A375 (cell line): ENCODE results near the gene PHC1. TPM values are rescaled to one million over a fixed set of nuclear protein-coding genes. Genes with fewer than 3 reads are reported as not detected.

ENCODE experiments used
- total RNA-seq: library from RNA; depleted of rRNA; stranded (reverse); fragments of >200 nt; shearing (Covaris generic); gene quantifications from 2 replicates; pipeline ENCODE4 v1.2.3, GENCODE V29; 2014; rRNA removed

PHC1 gene
- 30.2 and 33.0 TPM in 2 replicates for total RNA-seq

GRCh38 chr12:8914033-8914715 lies at the start of gene PHC1:
Gene PHC1 (plus strand): TSS chr12:8914509. CDS start chr12:8917678, 3,169 bp downstream.

GRCh38 chr12:8949342-8950220 lies 35.3 kb downstream of the PHC1 start, which contains the start of gene M6PR:
Gene M6PR (minus strand): TSS chr12:8949645. CDS start chr12:8946404, 3,241 bp downstream.

GRCh38 chr12:8989413-8989812 lies 75.1 kb downstream of the PHC1 start, which contains the start of gene KLRG1:
Gene KLRG1 (plus strand): TSS chr12:8989546. CDS start chr12:8989636, 90 bp downstream.

Other genes with a start within 250 kb of the PHC1 start
- 58.7 and 62.2 TPM in 2 replicates for gene RIMKLB, start 216.5 kb upstream of the PHC1 start, total RNA-seq
- gene A2ML1, start 91.9 kb upstream of the PHC1 start, total RNA-seq, result not detected in 2 replicates
- 277 and 290 TPM in 2 replicates for gene M6PR, start 35.1 kb downstream of the PHC1 start, total RNA-seq
- 1.1 and 2.8 TPM in 2 replicates for gene KLRG1, start 75.0 kb downstream of the PHC1 start, total RNA-seq
- 0.85 and 1.2 TPM in 2 replicates for gene A2M, start 201.4 kb downstream of the PHC1 start, total RNA-seq